Umbilical cord (tissue), 2 donors: Measurements from ENCODE around the gene SCNN1B. TPM values are rescaled to one million over a fixed set of nuclear protein-coding genes. Genes with fewer than 3 reads are reported as not detected.

Source experiments
- DNase-seq: peaks from one replicate; pipeline ENCODE4 v3.0.0-alpha.2; 2015; ENCODE audit warnings: low spot score
- total RNA-seq: library from RNA; depleted of rRNA; stranded (reverse); fragments of >200 nt; gene quantifications from one replicate; pipeline ENCODE4 v1.2.3, GENCODE V29; 2014; ENCODE audit warnings: low replicate concordance; ENCODE audit not compliant: insufficient read depth

SCNN1B gene
- total RNA-seq, 1 donor from 2014 or later = 1.2 TPM

DNA sequence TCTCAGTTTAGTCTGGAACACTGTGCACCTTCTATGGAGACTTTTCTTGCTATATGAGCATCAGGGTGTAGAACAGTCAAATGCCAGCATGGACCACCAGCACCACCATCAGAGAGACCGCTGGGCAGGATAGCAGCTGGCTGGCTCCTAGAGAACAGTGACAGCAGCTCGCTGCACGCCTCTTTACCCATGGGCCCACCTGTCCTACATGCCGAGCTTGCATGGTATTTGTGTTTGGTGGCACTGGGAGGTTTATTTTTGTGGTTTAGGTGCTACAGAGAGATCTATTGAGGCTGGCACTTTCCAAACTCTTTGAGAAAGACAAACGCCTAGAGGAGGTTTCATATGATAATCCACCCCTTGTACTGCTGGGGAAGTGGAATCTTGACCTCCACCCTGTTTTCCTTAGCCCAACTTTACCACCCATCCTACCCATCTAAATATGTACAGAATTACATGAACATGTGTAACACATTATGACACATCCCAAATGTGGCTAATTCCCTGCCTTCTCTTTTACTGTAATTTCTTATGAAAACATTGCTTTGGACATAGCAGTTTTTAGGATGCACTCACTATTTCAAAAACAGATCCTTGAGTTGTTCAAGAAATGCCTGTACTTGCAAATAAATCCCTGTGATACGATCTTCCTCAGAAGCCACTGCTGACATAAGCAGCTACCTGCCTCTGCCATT, 104.6 kb downstream of the SCNN1B start:
- DNase-seq = no peak

DNA sequence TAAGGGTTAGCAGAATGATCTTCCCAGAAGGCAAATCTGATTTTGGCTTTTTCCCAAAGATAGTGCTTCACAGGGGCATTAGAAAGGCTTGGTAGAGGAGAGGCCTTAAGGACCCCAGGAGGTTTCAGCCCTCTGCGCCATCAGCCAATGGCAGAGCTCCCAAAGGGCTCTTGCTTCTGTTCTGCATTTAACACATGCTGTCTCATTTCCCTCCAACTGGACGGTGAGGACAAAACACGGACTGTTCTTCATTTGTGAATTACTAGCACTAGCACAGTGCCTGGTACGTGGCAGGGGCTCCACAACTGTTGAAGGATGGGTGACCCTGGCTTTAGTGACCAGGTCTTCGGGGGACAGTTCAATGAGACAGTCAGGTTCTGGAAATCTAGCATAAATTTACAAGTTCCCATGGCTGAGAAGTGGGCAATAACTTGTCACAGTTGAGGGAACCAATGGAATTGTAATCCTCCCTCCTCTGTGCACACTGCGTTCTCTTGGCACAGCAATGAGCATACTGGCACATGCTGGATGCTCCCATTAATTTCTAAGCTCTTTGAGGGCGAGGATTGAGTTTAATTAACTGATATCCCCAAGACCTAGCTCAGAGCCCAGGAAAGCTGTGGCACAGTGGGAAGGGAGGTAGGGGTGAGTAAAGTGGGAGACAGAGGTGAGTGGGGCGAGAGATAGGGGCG, 105.5 kb downstream of the SCNN1B start:
- DNase-seq = no peak

DNA sequence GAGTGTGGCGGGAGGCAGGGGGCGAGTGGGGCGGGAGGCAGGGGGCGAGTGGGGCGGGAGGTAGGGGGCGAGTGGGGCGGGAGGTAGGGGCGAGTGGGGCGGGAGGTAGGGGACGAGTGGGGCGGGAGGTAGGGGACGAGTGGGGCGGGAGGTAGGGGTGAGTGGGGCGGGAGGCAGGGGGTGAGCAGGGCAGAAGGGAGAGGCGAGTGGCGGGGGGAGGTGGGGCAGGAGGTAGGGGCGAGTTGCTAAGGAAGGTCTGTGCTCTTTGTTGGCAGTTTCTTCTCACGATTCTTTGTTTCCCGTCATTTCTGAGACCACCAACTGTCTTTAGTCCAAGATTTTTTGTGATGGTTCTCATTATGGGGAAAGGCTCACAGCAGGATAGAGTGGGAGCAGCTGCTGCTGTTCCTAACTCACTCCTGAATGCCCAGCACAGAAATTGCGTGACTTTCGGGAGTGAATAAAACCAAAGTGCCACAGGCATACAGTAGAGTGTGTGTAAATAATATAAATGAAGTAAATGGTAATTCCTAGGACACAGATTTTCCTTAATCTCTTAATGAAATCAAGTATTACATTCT, 106.2 kb downstream of the SCNN1B start:
- DNase-seq = no peak

DNA sequence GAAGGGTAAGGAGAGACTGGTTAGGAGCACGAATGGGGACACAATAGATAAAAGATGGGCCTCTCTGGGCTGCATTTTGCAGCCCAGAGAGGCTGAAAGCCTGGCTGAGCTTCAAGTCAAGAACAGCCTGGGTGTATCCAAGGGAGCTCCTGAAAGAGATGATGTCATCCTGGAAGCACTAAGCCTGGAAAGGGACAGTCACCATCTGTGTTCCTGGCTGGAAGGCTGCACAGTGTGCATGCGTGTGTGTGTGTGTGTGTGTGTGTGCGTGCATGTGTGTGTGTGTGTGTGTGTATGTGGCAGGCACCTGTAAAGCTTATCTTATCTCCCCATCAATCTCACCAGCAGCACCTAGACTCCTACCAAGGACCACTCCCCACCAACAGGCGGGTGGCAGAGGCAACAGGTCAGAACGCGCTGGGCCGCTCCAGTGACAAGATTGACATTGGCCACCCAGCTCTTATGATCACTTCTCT, 106.8 kb downstream of the SCNN1B start:
- peak; percentile 46 for DNase-seq

DNA sequence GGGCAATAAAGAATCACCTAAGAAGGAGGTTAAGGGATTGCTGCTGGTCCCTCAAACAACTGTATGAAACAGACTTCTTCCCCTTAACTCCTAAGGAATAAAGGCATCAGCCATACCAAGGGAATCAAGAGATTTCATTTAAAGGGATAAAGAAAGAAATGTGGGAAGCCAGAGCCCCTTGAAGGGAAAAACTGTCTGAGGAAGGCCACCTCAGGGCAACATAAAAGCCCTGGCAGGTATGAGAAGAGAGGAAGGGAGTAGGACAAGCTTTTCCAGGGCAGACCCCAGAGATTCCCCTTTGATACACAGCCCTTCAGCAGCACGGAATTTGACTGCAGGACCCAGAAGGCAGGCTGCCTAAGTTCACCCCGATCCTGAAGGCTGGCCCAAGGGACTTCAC, 107.4 kb downstream of the SCNN1B start:
- DNase-seq = no peak

GRCh38 chr16:23410176-23410575, 108.1 kb downstream of the SCNN1B start:
- DNase-seq = no peak

DNA sequence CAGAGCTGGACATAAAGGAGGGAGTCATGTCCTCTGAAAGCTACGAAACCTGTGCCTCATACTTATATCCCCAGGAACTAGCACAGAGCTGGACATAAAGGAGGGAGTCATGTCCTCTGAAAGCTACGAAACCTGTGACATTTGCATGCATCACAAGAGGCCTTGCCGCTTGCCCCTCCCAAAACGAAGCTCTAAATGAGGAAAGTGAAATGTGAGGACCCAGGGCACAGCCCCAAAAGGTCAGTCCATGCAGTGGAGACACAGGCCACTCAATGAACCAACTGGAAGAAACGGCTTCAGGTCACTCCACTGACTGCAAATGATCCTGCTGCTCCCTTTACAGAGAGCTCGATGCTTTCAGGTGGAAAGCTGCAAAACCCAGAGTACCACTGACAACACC, 112.6 kb downstream of the SCNN1B start:
- no peak for DNase-seq

DNA sequence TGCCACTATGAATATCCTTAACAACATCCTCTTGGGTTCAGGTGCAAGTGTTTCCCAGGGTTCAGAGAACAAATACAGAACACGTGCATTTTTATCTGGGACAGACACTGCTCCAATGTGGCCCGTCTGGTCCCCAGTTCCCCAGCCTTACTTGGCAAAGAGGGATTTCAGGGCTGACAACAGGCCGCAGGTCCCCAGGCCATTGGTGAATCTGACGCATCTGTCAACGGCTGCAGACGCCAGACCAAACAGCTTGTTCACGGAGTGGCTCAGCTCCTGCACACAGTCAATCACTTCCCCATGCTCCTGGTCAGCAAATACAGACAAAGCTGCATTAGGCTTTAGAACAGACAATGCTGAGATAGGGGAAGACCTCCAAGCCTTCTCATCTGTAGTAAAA, 114.7 kb downstream of the SCNN1B start:
- no peak for DNase-seq

DNA sequence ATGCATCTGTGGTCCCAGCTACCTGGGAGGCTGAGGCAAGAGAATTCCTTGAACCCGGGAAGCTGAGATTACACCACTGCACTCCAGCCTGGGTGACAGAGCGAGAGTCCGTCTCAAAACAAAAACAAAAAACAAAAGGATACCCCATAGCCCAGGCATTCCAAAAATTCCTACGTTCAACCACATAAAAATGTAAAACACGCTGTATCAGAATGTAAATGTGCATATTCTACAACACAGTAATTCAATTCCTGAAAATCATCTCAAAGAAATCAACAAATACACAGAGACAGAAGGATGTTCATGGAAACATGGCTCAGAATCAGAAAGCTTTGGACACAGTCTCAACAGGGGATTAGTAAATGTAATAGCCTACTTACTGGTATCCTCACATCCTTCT, 117.9 kb downstream of the SCNN1B start:
- no peak for DNase-seq

DNA sequence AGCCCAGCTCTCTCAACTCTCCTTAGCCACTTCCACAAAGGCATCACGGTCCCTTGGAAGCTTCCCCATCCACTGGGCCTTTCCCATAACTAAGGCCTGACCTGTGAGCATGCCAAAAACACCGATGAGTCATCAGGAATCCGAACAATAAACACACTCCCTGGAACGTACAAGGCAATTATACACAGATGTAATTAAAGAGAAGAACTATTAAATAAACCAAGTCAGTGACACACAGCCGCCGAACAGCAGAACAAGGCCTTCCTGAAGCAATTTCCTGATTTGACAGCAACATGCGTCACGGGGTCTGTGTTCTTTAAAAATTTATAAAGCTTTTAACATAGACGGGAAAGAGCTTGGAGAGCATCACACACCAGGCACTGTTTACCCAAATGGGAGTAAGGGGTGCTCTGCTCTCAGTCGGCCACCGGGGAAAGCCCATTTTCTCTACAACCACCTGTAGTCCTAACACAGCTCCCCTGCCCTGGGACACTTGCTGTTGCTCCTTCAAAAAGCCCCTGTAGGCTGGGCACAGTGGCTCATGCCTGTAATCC, 121.5 kb downstream of the SCNN1B start:
- DNase-seq = peak; percentile 43

DNA sequence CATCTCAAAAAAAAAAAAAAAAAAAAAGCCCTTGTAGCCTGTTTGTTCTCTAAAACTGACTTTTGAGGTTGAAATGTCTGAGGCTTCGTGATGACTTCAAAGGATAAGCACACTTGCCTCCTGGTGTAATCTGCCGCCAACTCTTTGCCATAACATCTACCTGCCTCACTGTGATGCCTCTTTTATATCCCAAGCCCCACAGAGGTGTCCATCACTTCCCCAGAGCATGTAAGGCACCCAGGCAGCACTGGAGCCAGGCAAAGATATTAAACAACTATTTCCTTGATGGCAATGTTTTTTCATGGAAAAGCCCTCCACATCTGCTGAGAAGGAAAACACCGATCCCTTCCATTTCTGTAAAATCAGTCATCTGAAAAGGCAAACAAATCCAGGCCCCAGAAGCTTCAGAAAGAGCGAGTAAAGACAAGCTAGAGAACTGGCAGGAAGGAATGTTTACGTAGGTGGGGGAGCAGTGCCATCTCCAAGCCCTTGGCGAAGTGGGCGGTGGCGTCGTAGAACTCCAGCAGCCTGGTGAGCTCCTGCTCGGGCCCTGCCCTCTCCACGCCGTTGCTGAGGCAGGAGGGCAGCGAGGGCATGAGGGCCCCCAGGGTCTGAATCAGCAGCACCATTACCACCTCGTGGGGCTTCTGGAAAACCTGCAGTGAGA, 122.3 kb downstream of the SCNN1B start:
- DNase-seq = no peak

DNA sequence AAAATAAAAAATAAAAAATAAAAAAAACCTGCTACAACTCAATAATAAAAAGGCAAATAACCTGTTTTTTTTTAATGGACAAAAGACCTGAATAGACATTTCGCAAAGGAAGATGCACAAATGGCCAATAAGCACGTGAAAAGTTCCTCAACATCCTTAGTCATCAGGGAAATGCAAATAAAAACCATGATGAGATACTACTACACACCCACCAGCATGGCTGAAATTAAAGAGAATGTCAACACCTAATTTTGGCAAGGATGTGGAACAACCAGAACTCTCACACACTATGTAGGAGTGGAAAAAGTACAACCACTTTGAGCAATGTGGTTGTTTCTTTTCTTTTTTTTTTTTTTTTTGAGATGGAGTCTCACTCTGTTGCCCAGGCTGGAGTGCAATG, 126.2 kb downstream of the SCNN1B start:
- DNase-seq = no peak

Other genes starting within 250 kb of the SCNN1B start
- gene USP31, start 152.8 kb upstream of the SCNN1B start, total RNA-seq = 6.7 TPM
- gene SCNN1G, start 119.6 kb upstream of the SCNN1B start, total RNA-seq = 0.48 TPM
- 5.5 TPM for gene COG7, start 150.9 kb downstream of the SCNN1B start, total RNA-seq
- 44.3 TPM for gene GGA2, start 208.2 kb downstream of the SCNN1B start, total RNA-seq